Erythroblast (primary cell): ENCODE results near the gene ATF3.

ENCODE experiments used
- DNase-seq, 2 experiments: peaks; one replicate each; lab custom pipeline; 2025; lab: John Stamatoyannopoulos, UW
- GATA1 ChIP-seq: IDR thresholded peaks from 2 replicates; pipeline ENCODE4 v1.6.1; 2011; ENCODE audit warnings: low read depth, mild to moderate bottlenecking, control low read depth, low read length, moderate library complexity
- POLR2A ChIP-seq: IDR thresholded peaks from 2 replicates; pipeline ENCODE4 v1.6.1; 2011; ENCODE audit warnings: mild to moderate bottlenecking, low read length

Gene ATF3

GRCh38 chr1:212608392-212608958 lies at the start of gene ATF3:
Gene ATF3, plus strand, starts transcription at chr1:212608761. Its CDS starts 6,261 bp downstream, at chr1:212615022.
- TF ChIP-seq POLR2A (peak; percentile 98), GATA1 (no peak)
- peak; percentile 98 to 100 for DNase-seq

- DNase-seq, result no peak
- TF ChIP-seq GATA1 (no peak), POLR2A (no peak)
Observed at GRCh38 chr1:212559929-212560328, 48.6 kb upstream of the ATF3 start.

GRCh38 chr1:212560933-212561460 lies 47.6 kb upstream of the ATF3 start:
- no peak for DNase-seq
- TF ChIP-seq POLR2A, result no peak
- no peak for TF ChIP-seq GATA1

- DNase-seq, result no peak
- TF ChIP-seq GATA1 (no peak), POLR2A (no peak)
Observed at GRCh38 chr1:212561501-212561931, 47.0 kb upstream of the ATF3 start.

- no peak for DNase-seq
- TF ChIP-seq GATA1, result no peak
- TF ChIP-seq POLR2A, result no peak
Observed at GRCh38 chr1:212562771-212563170, 45.8 kb upstream of the ATF3 start.

GRCh38 chr1:212565079-212565478 lies 43.5 kb upstream of the ATF3 start:
- TF ChIP-seq POLR2A (no peak), GATA1 (no peak)
- peak in 1 of 2 experiments; percentile 24 for DNase-seq

- DNase-seq, result peak in 1 of 2 experiments; percentile 38
- TF ChIP-seq POLR2A, result no peak
- TF ChIP-seq GATA1, result no peak
Observed at GRCh38 chr1:212565571-212566305, 42.8 kb upstream of the ATF3 start.

- no peak for TF ChIP-seq POLR2A
- no peak for TF ChIP-seq GATA1
- DNase-seq, result peak; percentile 47 to 82
Observed at GRCh38 chr1:212566522-212567479, 41.8 kb upstream of the ATF3 start.

- no peak for TF ChIP-seq GATA1
- no peak for TF ChIP-seq POLR2A
- DNase-seq, result no peak
Observed at GRCh38 chr1:212567638-212568037, 40.9 kb upstream of the ATF3 start.

- TF ChIP-seq POLR2A (no peak), GATA1 (no peak)
- no peak for DNase-seq
Observed at GRCh38 chr1:212568978-212569537, 39.5 kb upstream of the ATF3 start.

GRCh38 chr1:212574732-212575131 lies 33.8 kb upstream of the ATF3 start:
- TF ChIP-seq POLR2A (no peak), GATA1 (no peak)
- DNase-seq, result no peak

GRCh38 chr1:212575333-212575732 lies 33.2 kb upstream of the ATF3 start:
- DNase-seq, result no peak
- TF ChIP-seq GATA1 (no peak), POLR2A (no peak)

- TF ChIP-seq GATA1 (no peak), POLR2A (no peak)
Observed at GRCh38 chr1:212578041-212578440, 30.5 kb upstream of the ATF3 start.

GRCh38 chr1:212581034-212581433 lies 27.5 kb upstream of the ATF3 start:
- TF ChIP-seq POLR2A, result no peak
- TF ChIP-seq GATA1, result no peak
- no peak for DNase-seq

More at GRCh38 chr1:212578041-212578440, 30.5 kb upstream of the ATF3 start:
- no peak for DNase-seq
